H9 (cell line): ENCODE results near the gene SLX4IP. TPM values are rescaled to one million over a fixed set of nuclear protein-coding genes. Genes with fewer than 3 reads are reported as not detected.

Source experiments
- DNase-seq: peaks from one replicate; pipeline ENCODE4 v3.0.0-alpha.2; 2017
- H2AFZ ChIP-seq: one replicate; pipeline ENCODE4 v1.6.1; 2013; ENCODE audit warnings: mild to moderate bottlenecking, low read length, control low read depth, moderate library complexity
- H2AK5ac ChIP-seq: 2 replicates; pipeline ENCODE4 v1.6.1; 2013; ENCODE audit warnings: low read length, control low read depth, mixed read lengths; ENCODE audit not compliant: insufficient read length
- H2BK120ac ChIP-seq: one replicate; pipeline ENCODE4 v1.6.1; 2013; ENCODE audit warnings: low read depth, mild to moderate bottlenecking, low read length, control low read depth, inconsistent platforms; ENCODE audit not compliant: poor library complexity, severe bottlenecking
- H2BK12ac ChIP-seq: 2 replicates; pipeline ENCODE4 v1.6.1; 2013; ENCODE audit warnings: low read length, control low read depth, mixed read lengths, low read depth; ENCODE audit not compliant: insufficient read length
- H2BK15ac ChIP-seq: 2 replicates; pipeline ENCODE4 v1.6.1; 2013; ENCODE audit warnings: low read depth, low read length, control low read depth
- H2BK20ac ChIP-seq: one replicate; pipeline ENCODE4 v1.6.1; 2013; ENCODE audit warnings: low read depth, mild to moderate bottlenecking, low read length, control low read depth, inconsistent platforms; ENCODE audit not compliant: poor library complexity, severe bottlenecking
- H2BK5ac ChIP-seq: 2 replicates; pipeline ENCODE4 v1.6.1; 2013; ENCODE audit warnings: low read length, control low read depth, mixed read lengths; ENCODE audit not compliant: insufficient read length
- H3K14ac ChIP-seq: 2 replicates; pipeline ENCODE4 v1.6.1; 2013; ENCODE audit warnings: low read length, control low read depth; ENCODE audit not compliant: insufficient read depth
- H3K18ac ChIP-seq: 2 replicates; pipeline ENCODE4 v1.6.1; 2013; ENCODE audit warnings: low read depth, mild to moderate bottlenecking, mixed read lengths, low read length, control low read depth; ENCODE audit not compliant: insufficient read length
- H3K23ac ChIP-seq: 2 replicates; pipeline ENCODE4 v1.6.1; 2013; ENCODE audit warnings: low read length, control low read depth, mixed read lengths, low read depth; ENCODE audit not compliant: insufficient read length
- H3K23me2 ChIP-seq: 2 replicates; pipeline ENCODE4 v1.6.1; 2013; ENCODE audit warnings: low read depth, mild to moderate bottlenecking, mixed read lengths, low read length, control low read depth; ENCODE audit not compliant: insufficient read length, poor library complexity, severe bottlenecking
- H3K27ac ChIP-seq: 2 replicates; pipeline ENCODE4 v1.5.1; 2013; ENCODE audit warnings: low read length, control low read depth, mixed read lengths, low read depth; ENCODE audit not compliant: insufficient read length
- H3K27me3 ChIP-seq: 2 replicates; pipeline ENCODE4 v1.6.1; 2013; ENCODE audit warnings: low read length, control low read depth, inconsistent platforms; ENCODE audit not compliant: insufficient read depth
- H3K4ac ChIP-seq: 2 replicates; pipeline ENCODE4 v1.6.1; 2013; ENCODE audit warnings: low read depth, mild to moderate bottlenecking, control low read depth, inconsistent platforms, low read length, moderate library complexity
- H3K4me1 ChIP-seq: 2 replicates; pipeline ENCODE4 v1.6.1; 2013; ENCODE audit warnings: low read length, control low read depth, inconsistent platforms; ENCODE audit not compliant: insufficient read depth
- H3K4me2 ChIP-seq: 2 replicates; pipeline ENCODE4 v1.6.1; 2013; ENCODE audit warnings: low read length, control low read depth, mixed read lengths; ENCODE audit not compliant: insufficient read length, insufficient read depth
- H3K56ac ChIP-seq: 2 replicates; pipeline ENCODE4 v1.6.1; 2013; ENCODE audit warnings: low read depth, mild to moderate bottlenecking, mixed read lengths, low read length, control low read depth; ENCODE audit not compliant: insufficient read length
- H3K79me1 ChIP-seq: 2 replicates; pipeline ENCODE4 v1.6.1; 2013; ENCODE audit warnings: low read depth, mild to moderate bottlenecking, moderate library complexity, low read length, control low read depth, inconsistent platforms; ENCODE audit not compliant: insufficient read depth, poor library complexity, severe bottlenecking
- H3K79me2 ChIP-seq: 2 replicates; pipeline ENCODE4 v1.6.1; 2013; ENCODE audit warnings: low read length, control low read depth, inconsistent platforms; ENCODE audit not compliant: insufficient read depth
- H3K9ac ChIP-seq: 2 replicates; pipeline ENCODE4 v1.6.1; 2013; ENCODE audit warnings: low read length, control low read depth, mixed read lengths; ENCODE audit not compliant: insufficient read length; ENCODE audit errors: extremely low read depth
- H3K9me3 ChIP-seq: one replicate; pipeline ENCODE4 v1.6.1; 2013; ENCODE audit warnings: low read depth, low read length, inconsistent platforms; ENCODE audit not compliant: control insufficient read depth
- H3T11ph ChIP-seq: one replicate; pipeline ENCODE4 v1.6.1; 2013; ENCODE audit warnings: mild to moderate bottlenecking, low read length, control low read depth, inconsistent platforms
- H4K20me1 ChIP-seq: one replicate; pipeline ENCODE4 v1.6.1; 2013; ENCODE audit not compliant: control insufficient read depth, insufficient read length, insufficient read depth
- H4K5ac ChIP-seq: 2 replicates; pipeline ENCODE4 v1.6.1; 2013; ENCODE audit warnings: low read depth, mild to moderate bottlenecking, mixed read lengths, low read length, control low read depth; ENCODE audit not compliant: insufficient read length
- H4K8ac ChIP-seq: replicated peaks from 2 replicates; pipeline ENCODE4 v1.6.1; 2013; ENCODE audit warnings: low read length, control low read depth, mixed read lengths, low read depth; ENCODE audit not compliant: insufficient read length
- H4K91ac ChIP-seq: 2 replicates; pipeline ENCODE4 v1.6.1; 2013; ENCODE audit warnings: low read depth, mild to moderate bottlenecking, moderate library complexity, mixed read lengths, low read length, control low read depth; ENCODE audit not compliant: insufficient read length
- H3K27ac Mint-ChIP-seq, 3 experiments: 2 replicates in 2 of 3; 3 replicates in 1 of 3; pipeline ENCODE4 v1.8.0; 2020 to 2021; ENCODE audit warnings: mixed read lengths in 3 of 3, mild to moderate bottlenecking in 1 of 3, moderate library complexity in 1 of 3
- H3K27me3 Mint-ChIP-seq: 2 replicates; pipeline ENCODE4 v1.8.0; 2021; ENCODE audit warnings: low read depth, mild to moderate bottlenecking, moderate library complexity, mixed read lengths
- H3K36me3 Mint-ChIP-seq, 3 experiments: 2 replicates in 2 of 3; 3 replicates in 1 of 3; pipeline ENCODE4 v1.8.0; 2020 to 2021; ENCODE audit warnings: low read depth in 3 of 3, mixed read lengths in 3 of 3; ENCODE audit not compliant: insufficient read depth in 1 of 3
- H3K4me1 Mint-ChIP-seq, 2 experiments: 2 replicates each; pipeline ENCODE4 v1.8.0; 2020; ENCODE audit warnings: mixed read lengths in 2 of 2
- H3K4me3 Mint-ChIP-seq, 2 experiments: 2 replicates in 1 of 2; 3 replicates in 1 of 2; pipeline ENCODE4 v1.8.0; 2020 to 2021; ENCODE audit warnings: mild to moderate bottlenecking in 2 of 2, mixed read lengths in 2 of 2, moderate library complexity in 1 of 2
- H3K9me3 Mint-ChIP-seq, 2 experiments: 2 replicates in 1 of 2; 3 replicates in 1 of 2; pipeline ENCODE4 v1.8.0; 2020; ENCODE audit warnings: mild to moderate bottlenecking in 2 of 2, mixed read lengths in 2 of 2, moderate library complexity in 1 of 2
- CTCF ChIP-seq: fragments of 200-600 bp; sonication (generic); conservative IDR thresholded peaks from 3 replicates; pipeline ENCODE4 v1.8.0; 2021; ENCODE audit warnings: antibody characterized with exemption, mild to moderate bottlenecking
- WGBS: extraction: QIAGEN DNeasy Blood & Tissue Kit; methylation state at CpG from one replicate; pipeline ENCODE4 v1.1.7; 2013; ENCODE audit warnings: missing lambda C conversion rate, low lambda C conversion rate, mixed read lengths; ENCODE audit not compliant: insufficient read length; ENCODE audit errors: extremely low coverage; 5-methylcytosine and 5-hydroxymethylcytosine counted together
- total RNA-seq: library from RNA; stranded (reverse); gene quantifications from 2 replicates; pipeline ENCODE4 v1.2.1, GENCODE V29; 2021

The SLX4IP gene
- total RNA-seq, 1 experiment from 2014 or later = 7.9 TPM

GRCh38 chr20:10385850-10386544 lies 49.1 kb upstream of the SLX4IP start:
- Histone ChIP-seq H3K14ac (no peak overlapping the region), H3K4me2 (no peak overlapping the region), H3K27ac (no peak overlapping the region), H2BK5ac (no peak overlapping the region), H4K8ac (no peak overlapping the region), H3K79me1 (no peaks in the 10 kb centered on the region), H2AK5ac (no peak overlapping the region), H3K18ac (no peak overlapping the region), H2AFZ (no peak overlapping the region), H2BK120ac (no peak overlapping the region), H4K20me1 (no peaks in the 10 kb centered on the region), H4K5ac (no peak overlapping the region), H3K4ac (no peak overlapping the region), H4K91ac (no peak overlapping the region), H3K27me3 (no peaks in the 10 kb centered on the region), H2BK20ac (no peak overlapping the region), H3K56ac (no peak overlapping the region), H3K9ac (no peak overlapping the region), H3K4me1 (no peaks in the 10 kb centered on the region), H3K9me3 (no peaks in the 10 kb centered on the region), H3K23ac (no peak overlapping the region), H2BK12ac (no peak overlapping the region), H3K79me2 (no peaks in the 10 kb centered on the region), H2BK15ac (no peak overlapping the region), H3T11ph (no peak overlapping the region), H3K23me2 (no peaks in the 10 kb centered on the region)
- Mint-ChIP-seq H3K36me3 (no peaks in the 10 kb centered on the region; a peak in 2 of 7 replicates), H3K9me3 (peaks cover 2 to 6% of the 10 kb centered on the region in 2 experiments; a peak in 3 of 5 replicates), H3K4me1 (peaks cover 2 to 4% of the 10 kb centered on the region in 2 experiments; a peak in 1 of 4 replicates), H3K27me3 (no peaks in the 10 kb centered on the region), H3K27ac (no peak overlapping the region), H3K4me3 (no peak overlapping the region)
- no peak for DNase-seq
- no peak for TF ChIP-seq CTCF
- no CpG with 5 or more reads among the region's 4 CpGs for WGBS
